HepG2 (cell line): ENCODE results near the gene FLAD1. TPM values are rescaled to one million over a fixed set of nuclear protein-coding genes. Genes with fewer than 3 reads are reported as not detected.

ENCODE experiments used
- DMTF1 ChIP-seq: sonication (generic); formaldehyde crosslinking; IDR thresholded peaks from 2 replicates; pipeline ENCODE4 v1.4.0; 2020; ENCODE audit warnings: mild to moderate bottlenecking, missing genetic modification reagents
- HINFP ChIP-seq: sonication (generic); formaldehyde crosslinking; IDR thresholded peaks from 2 replicates; pipeline ENCODE4 v1.4.0; 2020; ENCODE audit warnings: low read depth, mild to moderate bottlenecking, missing genetic modification reagents
- IKZF4 ChIP-seq: sonication (generic); formaldehyde crosslinking; IDR thresholded peaks from 2 replicates; pipeline ENCODE4 v1.5.1; 2020; ENCODE audit warnings: borderline replicate concordance, mild to moderate bottlenecking, low read depth, missing genetic modification reagents; ENCODE audit errors: not compliant biosample characterization
- KDM5A ChIP-seq: fragments of 200-600 bp; sonication (generic); IDR thresholded peaks from 2 replicates; pipeline ENCODE4 v1.7.0; 2018; ENCODE audit warnings: antibody characterized with exemption, mild to moderate bottlenecking, low read length, borderline replicate concordance
- KLF6 ChIP-seq: IDR thresholded peaks from 2 replicates; pipeline ENCODE4 v1.8.0; 2016; ENCODE audit warnings: missing biosample characterization, missing genetic modification reagents
- RARA ChIP-seq: IDR thresholded peaks from 2 replicates; pipeline ENCODE4 v1.6.1; 2016; ENCODE audit warnings: missing genetic modification reagents, missing compliant biosample characterization
- ZKSCAN1 ChIP-seq: fragments of 150-350 bp; IDR thresholded peaks from 2 replicates; pipeline ENCODE4 v1.6.1; 2014; ENCODE audit warnings: low read length
- ZNF121 ChIP-seq: sonication (generic); formaldehyde crosslinking; IDR thresholded peaks from 2 replicates; pipeline ENCODE4 v1.5.0; 2020; ENCODE audit warnings: mild to moderate bottlenecking, missing genetic modification reagents
- ZNF180 ChIP-seq: sonication (generic); formaldehyde crosslinking; IDR thresholded peaks from 2 replicates; pipeline ENCODE4 v1.4.0; 2020; ENCODE audit warnings: low read depth, missing genetic modification reagents, borderline replicate concordance
- ZNF274 ChIP-seq: sonication (generic); formaldehyde crosslinking; IDR thresholded peaks from 2 replicates; pipeline ENCODE4 v1.5.1; 2020; ENCODE audit warnings: mild to moderate bottlenecking, missing genetic modification reagents
- ZNF749 ChIP-seq: sonication (generic); formaldehyde crosslinking; IDR thresholded peaks from 2 replicates; pipeline ENCODE4 v1.8.0; 2022; ENCODE audit warnings: mild to moderate bottlenecking, missing genetic modification reagents, moderate library complexity, borderline replicate concordance
- ZNF784 ChIP-seq: sonication (generic); formaldehyde crosslinking; IDR thresholded peaks from 2 replicates; pipeline ENCODE4 v1.5.1; 2020; ENCODE audit warnings: missing genetic modification reagents, mild to moderate bottlenecking, borderline replicate concordance
- polyA plus RNA-seq, 8 experiments: library from polyadenylated mRNA; depleted of rRNA in 3 of 8; stranded (reverse) in 7 of 8; unstranded in 1 of 8; fragments of >200 nt; fragmentation: Illumina TruSeq in 4 of 8; extraction: Trizol in 4 of 8; gene quantifications; 2 replicates each; pipeline versions ENCODE4 v1.2.1 to v1.2.3, GENCODE V29; 2011 to 2016; ENCODE audit warnings: low read depth in 4 of 8, missing spikeins in 1 of 8, mixed read lengths in 1 of 8; ENCODE audit not compliant: insufficient read depth in 1 of 8
- total RNA-seq, 5 experiments: library from RNA; depleted of rRNA; stranded (reverse); fragments of >200 nt; fragmentation: Illumina TruSeq; extraction: Trizol; gene quantifications; 2 replicates each; pipeline ENCODE4 v1.2.3, GENCODE V29; 2016; ENCODE audit warnings: low read depth in 1 of 5
- TF ChIP-seq, protein P1 (sequence below): sonication (generic); formaldehyde crosslinking; IDR thresholded peaks from 2 replicates; pipeline ENCODE4 v1.5.0; 2020; ENCODE audit warnings: missing genetic modification reagents
- TF ChIP-seq, protein P2 (sequence below): IDR thresholded peaks from 2 replicates; pipeline ENCODE4 v1.6.1; 2016; ENCODE audit warnings: low read depth, missing genetic modification reagents, missing compliant biosample characterization

The FLAD1 gene
- total and polyA plus RNA-seq, 2 of the 13 experiments (the other 11 are each of a cell fraction or from before 2014, with no cell fraction given) = 25.9 to 32.8 TPM

DNA sequence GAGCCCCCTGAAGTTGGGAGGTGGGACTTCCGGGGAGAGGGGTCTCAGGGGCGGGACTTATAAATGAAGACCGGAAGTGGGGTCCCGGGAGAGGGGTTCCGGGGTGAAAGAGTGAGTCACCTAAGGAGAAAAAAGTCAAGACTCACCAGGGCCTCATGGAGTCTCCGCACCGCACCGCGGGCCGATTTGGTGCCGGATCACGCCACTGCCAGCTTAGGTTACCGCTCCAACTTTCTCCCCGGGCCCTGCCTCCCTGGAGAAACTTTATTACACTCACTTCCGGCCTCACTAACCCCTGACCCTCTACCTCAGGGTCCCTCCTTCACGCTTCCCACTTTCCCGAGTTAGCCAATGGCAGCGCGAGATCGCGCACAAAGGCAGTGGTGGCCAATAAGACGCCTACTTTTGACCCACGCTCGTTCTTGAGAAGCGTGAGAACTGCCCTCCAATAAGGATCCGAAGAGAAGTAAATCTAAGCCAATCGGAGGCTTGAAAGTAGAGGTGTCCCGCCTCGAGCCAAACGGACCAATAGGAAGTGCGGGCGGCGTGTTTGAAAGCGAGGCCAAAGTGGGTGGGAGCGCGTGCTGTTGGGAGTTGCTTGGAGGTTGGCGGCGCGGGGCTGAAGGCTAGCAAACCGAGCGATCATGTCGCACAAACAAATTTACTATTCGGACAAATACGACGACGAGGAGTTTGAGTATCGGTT lies 8.9 kb upstream of the FLAD1 start, which contains the start of gene CKS1B (continued):
- TF ChIP-seq ZNF121 (CRISPR knock-in tag) (no peak), IKZF4 (no peak), ZNF180 (CRISPR knock-in tag) (no peak), ZKSCAN1 (no peak), ZNF749 (CRISPR knock-in tag) (peak; percentile 27; the same call in 1 of the 2 replicates), RARA (CRISPR knock-in tag) (no peak), KLF6 (CRISPR knock-in tag) (no peak; the same call in none of the 2 replicates), DMTF1 (no peak), KDM5A (peak; percentile 69; the same call in 1 of the 2 replicates), ZNF784 (no peak), HINFP (CRISPR knock-in tag) (no peak), ZNF274 (CRISPR knock-in tag) (no peak)
- TF ChIP-seq, protein P1, sequence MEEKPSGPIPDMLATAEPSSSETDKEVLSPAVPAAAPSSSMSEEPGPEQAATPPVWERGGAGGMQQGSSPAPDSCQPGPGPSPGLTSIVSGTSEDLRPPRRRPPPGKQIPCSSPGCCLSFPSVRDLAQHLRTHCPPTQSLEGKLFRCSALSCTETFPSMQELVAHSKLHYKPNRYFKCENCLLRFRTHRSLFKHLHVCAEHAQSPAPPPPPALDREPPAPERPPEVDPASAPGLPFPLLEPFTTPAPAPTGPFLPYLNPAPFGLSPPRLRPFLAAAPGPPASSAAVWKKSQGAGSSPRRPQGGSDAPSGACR (CRISPR knock-in tag) = no peak; the same call in 1 of the 2 replicates
- TF ChIP-seq, protein P2, sequence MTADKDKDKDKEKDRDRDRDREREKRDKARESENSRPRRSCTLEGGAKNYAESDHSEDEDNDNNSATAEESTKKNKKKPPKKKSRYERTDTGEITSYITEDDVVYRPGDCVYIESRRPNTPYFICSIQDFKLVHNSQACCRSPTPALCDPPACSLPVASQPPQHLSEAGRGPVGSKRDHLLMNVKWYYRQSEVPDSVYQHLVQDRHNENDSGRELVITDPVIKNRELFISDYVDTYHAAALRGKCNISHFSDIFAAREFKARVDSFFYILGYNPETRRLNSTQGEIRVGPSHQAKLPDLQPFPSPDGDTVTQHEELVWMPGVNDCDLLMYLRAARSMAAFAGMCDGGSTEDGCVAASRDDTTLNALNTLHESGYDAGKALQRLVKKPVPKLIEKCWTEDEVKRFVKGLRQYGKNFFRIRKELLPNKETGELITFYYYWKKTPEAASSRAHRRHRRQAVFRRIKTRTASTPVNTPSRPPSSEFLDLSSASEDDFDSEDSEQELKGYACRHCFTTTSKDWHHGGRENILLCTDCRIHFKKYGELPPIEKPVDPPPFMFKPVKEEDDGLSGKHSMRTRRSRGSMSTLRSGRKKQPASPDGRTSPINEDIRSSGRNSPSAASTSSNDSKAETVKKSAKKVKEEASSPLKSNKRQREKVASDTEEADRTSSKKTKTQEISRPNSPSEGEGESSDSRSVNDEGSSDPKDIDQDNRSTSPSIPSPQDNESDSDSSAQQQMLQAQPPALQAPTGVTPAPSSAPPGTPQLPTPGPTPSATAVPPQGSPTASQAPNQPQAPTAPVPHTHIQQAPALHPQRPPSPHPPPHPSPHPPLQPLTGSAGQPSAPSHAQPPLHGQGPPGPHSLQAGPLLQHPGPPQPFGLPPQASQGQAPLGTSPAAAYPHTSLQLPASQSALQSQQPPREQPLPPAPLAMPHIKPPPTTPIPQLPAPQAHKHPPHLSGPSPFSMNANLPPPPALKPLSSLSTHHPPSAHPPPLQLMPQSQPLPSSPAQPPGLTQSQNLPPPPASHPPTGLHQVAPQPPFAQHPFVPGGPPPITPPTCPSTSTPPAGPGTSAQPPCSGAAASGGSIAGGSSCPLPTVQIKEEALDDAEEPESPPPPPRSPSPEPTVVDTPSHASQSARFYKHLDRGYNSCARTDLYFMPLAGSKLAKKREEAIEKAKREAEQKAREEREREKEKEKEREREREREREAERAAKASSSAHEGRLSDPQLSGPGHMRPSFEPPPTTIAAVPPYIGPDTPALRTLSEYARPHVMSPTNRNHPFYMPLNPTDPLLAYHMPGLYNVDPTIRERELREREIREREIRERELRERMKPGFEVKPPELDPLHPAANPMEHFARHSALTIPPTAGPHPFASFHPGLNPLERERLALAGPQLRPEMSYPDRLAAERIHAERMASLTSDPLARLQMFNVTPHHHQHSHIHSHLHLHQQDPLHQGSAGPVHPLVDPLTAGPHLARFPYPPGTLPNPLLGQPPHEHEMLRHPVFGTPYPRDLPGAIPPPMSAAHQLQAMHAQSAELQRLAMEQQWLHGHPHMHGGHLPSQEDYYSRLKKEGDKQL (CRISPR knock-in tag) = no peak
